HepG2 (cell line): ENCODE data around the gene VRK2. TPM values are rescaled to one million over a fixed set of nuclear protein-coding genes. Genes with fewer than 3 reads are reported as not detected.

Source experiments
- ATRX ChIP-seq: sonication (generic); formaldehyde crosslinking; IDR thresholded peaks from 2 replicates; pipeline ENCODE4 v1.4.0; 2020; ENCODE audit warnings: missing genetic modification reagents, borderline replicate concordance
- KIAA2018 ChIP-seq: sonication (generic); formaldehyde crosslinking; IDR thresholded peaks from 2 replicates; pipeline ENCODE4 v1.5.0; 2020; ENCODE audit warnings: mild to moderate bottlenecking, missing genetic modification reagents, borderline replicate concordance
- RAD21 ChIP-seq: fragments of 450-650 bp; formaldehyde crosslinking; IDR thresholded peaks from 2 replicates; pipeline ENCODE4 v1.5.0; 2020; ENCODE audit warnings: mild to moderate bottlenecking
- ZBTB3 ChIP-seq: sonication (generic); formaldehyde crosslinking; IDR thresholded peaks from 2 replicates; pipeline ENCODE4 v1.4.0; 2020; ENCODE audit warnings: low read depth, mild to moderate bottlenecking, moderate library complexity, missing genetic modification reagents, borderline replicate concordance
- ZNF335 ChIP-seq: sonication (generic); formaldehyde crosslinking; IDR thresholded peaks from 2 replicates; pipeline ENCODE4 v1.4.0; 2020; ENCODE audit warnings: missing genetic modification reagents
- ZNF672 ChIP-seq: sonication (generic); formaldehyde crosslinking; IDR thresholded peaks from 2 replicates; pipeline ENCODE4 v1.8.1; 2022; ENCODE audit warnings: missing genetic modification reagents
- ZSCAN20 ChIP-seq: sonication (generic); formaldehyde crosslinking; IDR thresholded peaks from 2 replicates; pipeline ENCODE4 v1.4.0; 2020; ENCODE audit warnings: missing genetic modification reagents, mild to moderate bottlenecking, borderline replicate concordance
- polyA plus RNA-seq, 8 experiments: library from polyadenylated mRNA; depleted of rRNA in 3 of 8; stranded (reverse) in 7 of 8; unstranded in 1 of 8; fragments of >200 nt; fragmentation: Illumina TruSeq in 4 of 8; extraction: Trizol in 4 of 8; gene quantifications; 2 replicates each; pipeline versions ENCODE4 v1.2.1 to v1.2.3, GENCODE V29; 2011 to 2016; ENCODE audit warnings: low read depth in 4 of 8, missing spikeins in 1 of 8, mixed read lengths in 1 of 8; ENCODE audit not compliant: insufficient read depth in 1 of 8
- total RNA-seq, 5 experiments: library from RNA; depleted of rRNA; stranded (reverse); fragments of >200 nt; fragmentation: Illumina TruSeq; extraction: Trizol; gene quantifications; 2 replicates each; pipeline ENCODE4 v1.2.3, GENCODE V29; 2016; ENCODE audit warnings: low read depth in 1 of 5
- TF ChIP-seq, protein P1 (sequence below): sonication (generic); formaldehyde crosslinking; IDR thresholded peaks from 2 replicates; pipeline ENCODE4 v1.4.0; 2020; ENCODE audit warnings: mild to moderate bottlenecking, missing genetic modification reagents
- TF ChIP-seq, protein P2 (sequence below): sonication (generic); IDR thresholded peaks from 2 replicates; pipeline ENCODE4 v1.6.1; 2016; ENCODE audit warnings: low read depth, borderline replicate concordance

Gene VRK2
- total and polyA plus RNA-seq, 2 of the 13 experiments (the other 11 are each of a cell fraction or from before 2014, with no cell fraction given), result 13.3 to 29.1 TPM

DNA sequence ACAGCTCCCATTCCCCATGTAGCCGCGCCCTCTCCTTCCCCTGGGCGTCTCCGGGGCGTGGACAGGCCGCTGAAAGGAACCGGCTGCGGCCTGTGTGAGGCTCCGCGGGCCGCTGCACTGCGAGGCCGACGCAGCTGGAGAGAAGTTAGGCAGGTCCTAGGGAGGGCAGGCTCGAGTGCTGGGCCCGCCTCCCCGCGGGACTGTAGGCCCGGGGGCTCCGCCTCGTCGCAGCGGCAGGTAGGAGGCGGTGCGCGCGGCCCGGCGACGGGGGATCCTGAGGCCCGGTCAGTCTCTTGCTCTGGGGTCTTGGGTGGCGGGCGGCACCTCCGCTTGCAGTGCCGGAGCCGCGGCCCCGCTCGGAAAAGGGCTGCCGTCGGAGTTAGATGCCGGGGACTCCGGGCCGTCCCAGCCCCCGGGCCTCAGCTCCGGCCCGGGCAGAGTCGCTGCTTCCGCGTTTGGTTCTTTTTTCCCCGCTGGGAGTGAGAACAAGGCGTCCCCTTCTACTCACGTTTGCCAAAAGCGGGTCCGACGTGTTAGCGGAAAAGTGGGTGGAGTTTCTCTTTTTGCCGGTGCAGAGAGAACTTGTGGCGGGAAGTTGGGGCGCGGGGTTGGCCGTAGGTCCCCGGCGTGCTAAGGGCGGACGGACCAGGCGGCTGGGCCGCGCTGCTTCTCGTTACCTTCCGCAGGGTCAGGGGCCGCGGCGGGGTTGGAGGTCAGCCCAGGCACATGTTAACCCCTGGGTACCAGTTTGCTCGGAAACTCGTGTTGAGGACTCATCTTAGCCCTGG is at the start of gene VRK2 (continued):
- TF ChIP-seq, protein P1, sequence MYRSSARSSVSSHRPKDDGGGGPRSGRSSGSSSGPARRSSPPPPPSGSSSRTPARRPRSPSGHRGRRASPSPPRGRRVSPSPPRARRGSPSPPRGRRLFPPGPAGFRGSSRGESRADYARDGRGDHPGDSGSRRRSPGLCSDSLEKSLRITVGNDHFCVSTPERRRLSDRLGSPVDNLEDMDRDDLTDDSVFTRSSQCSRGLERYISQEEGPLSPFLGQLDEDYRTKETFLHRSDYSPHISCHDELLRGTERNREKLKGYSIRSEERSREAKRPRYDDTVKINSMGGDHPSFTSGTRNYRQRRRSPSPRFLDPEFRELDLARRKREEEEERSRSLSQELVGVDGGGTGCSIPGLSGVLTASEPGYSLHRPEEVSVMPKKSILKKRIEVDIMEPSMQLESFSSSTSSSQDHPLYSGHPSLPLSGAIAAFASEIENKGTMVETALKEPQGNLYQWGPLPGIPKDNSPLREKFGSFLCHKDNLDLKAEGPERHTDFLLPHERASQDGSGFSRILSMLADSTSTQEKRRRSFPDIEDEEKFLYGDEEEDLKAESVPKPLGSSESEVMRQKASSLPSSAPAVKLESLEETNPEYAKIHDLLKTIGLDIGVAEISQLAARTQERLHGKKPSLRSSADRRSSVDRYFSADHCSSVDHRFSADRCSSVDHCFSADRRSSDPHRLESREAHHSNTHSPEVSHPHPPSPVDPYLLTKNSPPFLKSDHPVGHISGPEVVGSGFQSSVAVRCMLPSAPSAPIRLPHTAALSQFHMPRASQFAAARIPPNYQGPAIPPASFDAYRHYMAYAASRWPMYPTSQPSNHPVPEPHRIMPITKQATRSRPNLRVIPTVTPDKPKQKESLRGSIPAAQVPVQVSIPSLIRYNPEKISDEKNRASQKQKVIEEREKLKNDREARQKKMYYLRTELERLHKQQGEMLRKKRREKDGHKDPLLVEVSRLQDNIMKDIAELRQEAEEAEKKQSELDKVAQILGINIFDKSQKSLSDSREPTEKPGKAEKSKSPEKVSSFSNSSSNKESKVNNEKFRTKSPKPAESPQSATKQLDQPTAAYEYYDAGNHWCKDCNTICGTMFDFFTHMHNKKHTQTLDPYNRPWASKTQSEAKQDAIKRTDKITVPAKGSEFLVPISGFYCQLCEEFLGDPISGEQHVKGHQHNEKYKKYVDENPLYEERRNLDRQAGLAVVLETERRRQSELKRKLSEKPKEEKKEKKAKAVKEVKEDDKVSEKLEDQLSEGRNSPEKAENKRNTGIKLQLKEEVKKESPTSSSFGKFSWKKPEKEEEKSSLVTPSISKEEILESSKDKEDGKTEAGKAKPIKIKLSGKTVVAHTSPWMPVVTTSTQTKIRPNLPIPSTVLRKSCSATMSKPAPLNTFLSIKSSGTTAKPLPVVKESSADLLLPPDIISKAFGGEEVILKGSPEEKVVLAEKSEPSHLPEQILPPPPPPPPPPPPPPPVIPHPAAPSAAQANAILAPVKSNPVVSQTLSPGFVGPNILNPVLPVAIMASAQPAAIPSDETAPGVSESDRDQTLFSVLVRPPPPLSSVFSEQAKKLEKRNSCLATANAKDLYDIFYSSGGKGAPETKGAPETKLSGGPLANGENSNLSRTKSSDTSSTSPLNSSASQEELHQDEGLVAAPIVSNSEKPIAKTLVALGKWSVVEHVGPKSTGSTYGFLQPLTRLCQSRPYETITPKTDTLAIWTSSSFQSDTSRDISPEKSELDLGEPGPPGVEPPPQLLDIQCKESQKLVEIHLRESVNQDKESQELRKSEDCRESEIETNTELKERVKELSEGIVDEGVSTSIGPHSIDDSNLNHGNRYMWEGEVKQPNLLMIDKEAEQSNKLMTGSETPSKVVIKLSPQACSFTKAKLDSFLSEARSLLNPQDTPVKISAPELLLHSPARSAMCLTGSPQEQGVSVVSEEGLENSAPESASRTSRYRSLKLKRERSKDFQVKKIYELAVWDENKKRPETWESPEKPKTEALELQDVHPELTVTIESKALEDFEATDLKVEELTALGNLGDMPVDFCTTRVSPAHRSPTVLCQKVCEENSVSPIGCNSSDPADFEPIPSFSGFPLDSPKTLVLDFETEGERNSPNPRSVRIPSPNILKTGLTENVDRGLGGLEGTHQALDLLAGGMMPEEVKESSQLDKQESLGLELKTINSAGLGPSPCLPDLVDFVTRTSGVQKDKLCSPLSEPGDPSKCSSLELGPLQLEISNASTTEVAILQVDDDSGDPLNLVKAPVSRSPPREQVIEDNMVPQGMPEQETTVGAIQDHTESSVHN (CRISPR knock-in tag), result peak; percentile 93
- TF ChIP-seq KIAA2018 (CRISPR knock-in tag) (no peak), ZBTB3 (CRISPR knock-in tag) (peak; percentile 97), ZNF672 (CRISPR knock-in tag) (no peak), RAD21 (CRISPR knock-in tag) (peak; percentile 45), ATRX (CRISPR knock-in tag) (0 out of 2 replicates have a peak, but pooled peaks have one; percentile 24), ZNF335 (peak; percentile 70), ZSCAN20 (CRISPR knock-in tag) (peak; percentile 91)
- TF ChIP-seq, protein P2, sequence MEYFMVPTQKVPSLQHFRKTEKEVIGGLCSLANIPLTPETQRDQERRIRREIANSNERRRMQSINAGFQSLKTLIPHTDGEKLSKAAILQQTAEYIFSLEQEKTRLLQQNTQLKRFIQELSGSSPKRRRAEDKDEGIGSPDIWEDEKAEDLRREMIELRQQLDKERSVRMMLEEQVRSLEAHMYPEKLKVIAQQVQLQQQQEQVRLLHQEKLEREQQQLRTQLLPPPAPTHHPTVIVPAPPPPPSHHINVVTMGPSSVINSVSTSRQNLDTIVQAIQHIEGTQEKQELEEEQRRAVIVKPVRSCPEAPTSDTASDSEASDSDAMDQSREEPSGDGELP, result peak; percentile 75; the same call in 1 of the 2 replicates
